RPMI7951 (cell line): ENCODE data around the gene MRPS26. TPM values are rescaled to one million over a fixed set of nuclear protein-coding genes. Genes with fewer than 3 reads are reported as not detected.
"Not testable (repeated sequence)": the region's sequence is repeated elsewhere in the genome, so short reads cannot be mapped to it uniquely, and the experiment has no call there.

Source experiments
- DNase-seq: peaks from one replicate; pipeline ENCODE4 v3.0.0-alpha.2; 2012; ENCODE audit warnings: low read depth
- total RNA-seq: library from RNA; depleted of rRNA; stranded (reverse); fragments of >200 nt; shearing (Covaris generic); gene quantifications from 2 replicates; pipeline ENCODE4 v1.2.3, GENCODE V29; 2014

MRPS26 gene
- total RNA-seq, 1 experiment from 2014 or later: 84.9 TPM

DNA sequence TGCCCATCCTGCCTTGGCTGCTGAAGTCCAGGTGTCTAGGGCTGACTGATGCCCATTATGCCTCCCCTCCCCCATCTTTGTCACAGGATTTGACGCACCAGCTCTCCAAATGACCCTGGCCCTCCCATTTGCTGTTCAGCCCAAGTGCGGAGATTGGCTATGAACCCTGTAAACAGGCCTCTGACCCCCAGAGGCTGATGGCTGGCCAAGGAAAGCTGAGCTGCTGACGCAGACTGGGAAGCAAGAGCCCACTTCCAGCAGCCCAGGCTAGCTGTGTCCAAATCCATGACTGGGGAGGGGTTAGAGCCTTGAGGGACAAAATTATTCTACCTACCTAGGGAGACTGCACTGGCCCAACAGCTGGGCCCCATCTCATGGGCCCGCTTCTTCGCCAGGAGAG, 3.2 kb upstream of the MRPS26 start:
- DNase-seq: no peak

DNA sequence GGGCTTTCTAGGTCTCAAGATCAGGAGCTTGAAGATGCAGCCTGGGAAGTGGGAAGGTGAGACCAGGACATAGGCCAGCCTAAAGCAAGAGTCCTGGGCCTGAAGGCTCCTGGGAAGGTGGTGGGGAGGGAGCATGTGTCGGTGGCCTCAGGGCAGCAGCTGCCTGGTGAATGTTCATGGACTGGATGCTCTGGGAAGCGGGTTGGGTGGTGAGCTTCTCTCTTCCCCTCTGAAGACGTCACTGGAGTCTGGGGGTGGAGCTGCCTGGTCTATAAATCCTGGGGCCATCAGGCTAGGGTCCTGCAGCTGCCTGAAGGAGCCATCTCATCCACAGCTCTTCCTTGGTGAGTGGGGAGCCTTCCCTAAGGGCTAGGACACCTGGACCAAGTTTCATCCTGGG, 2.5 kb upstream of the MRPS26 start, which contains the start of gene GNRH2:
TSS of gene GNRH2 (plus strand) at position 301 of the 400 bp plus-strand sequence. CDS start 793 bp downstream, outside the sequence.
- DNase-seq: no peak

DNA sequence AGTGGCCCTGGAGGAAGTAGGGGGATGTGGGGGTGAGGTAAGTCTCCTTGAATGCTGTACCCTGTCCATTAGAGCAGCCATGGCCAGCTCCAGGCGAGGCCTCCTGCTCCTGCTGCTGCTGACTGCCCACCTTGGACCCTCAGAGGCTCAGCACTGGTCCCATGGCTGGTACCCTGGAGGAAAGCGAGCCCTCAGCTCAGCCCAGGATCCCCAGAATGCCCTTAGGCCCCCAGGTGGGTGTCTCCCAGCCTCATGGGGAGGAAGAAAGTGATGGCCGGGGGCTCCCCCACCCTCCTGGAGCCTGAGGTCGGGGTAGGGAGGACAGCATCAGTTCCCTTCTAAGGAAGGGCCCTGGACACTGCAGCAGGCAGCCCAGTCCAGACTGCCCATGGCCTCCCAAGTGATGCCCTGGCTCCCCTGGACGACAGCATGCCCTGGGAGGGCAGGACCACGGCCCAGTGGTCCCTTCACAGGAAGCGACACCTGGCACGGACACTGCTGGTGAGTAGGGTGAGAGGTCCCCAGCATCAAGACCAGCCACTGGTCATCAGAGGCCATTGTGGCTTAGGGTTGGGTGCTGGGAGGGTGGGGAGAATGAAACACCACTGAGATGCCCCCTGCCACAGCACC, 1.4 kb upstream of the MRPS26 start:
- DNase-seq: no peak

DNA sequence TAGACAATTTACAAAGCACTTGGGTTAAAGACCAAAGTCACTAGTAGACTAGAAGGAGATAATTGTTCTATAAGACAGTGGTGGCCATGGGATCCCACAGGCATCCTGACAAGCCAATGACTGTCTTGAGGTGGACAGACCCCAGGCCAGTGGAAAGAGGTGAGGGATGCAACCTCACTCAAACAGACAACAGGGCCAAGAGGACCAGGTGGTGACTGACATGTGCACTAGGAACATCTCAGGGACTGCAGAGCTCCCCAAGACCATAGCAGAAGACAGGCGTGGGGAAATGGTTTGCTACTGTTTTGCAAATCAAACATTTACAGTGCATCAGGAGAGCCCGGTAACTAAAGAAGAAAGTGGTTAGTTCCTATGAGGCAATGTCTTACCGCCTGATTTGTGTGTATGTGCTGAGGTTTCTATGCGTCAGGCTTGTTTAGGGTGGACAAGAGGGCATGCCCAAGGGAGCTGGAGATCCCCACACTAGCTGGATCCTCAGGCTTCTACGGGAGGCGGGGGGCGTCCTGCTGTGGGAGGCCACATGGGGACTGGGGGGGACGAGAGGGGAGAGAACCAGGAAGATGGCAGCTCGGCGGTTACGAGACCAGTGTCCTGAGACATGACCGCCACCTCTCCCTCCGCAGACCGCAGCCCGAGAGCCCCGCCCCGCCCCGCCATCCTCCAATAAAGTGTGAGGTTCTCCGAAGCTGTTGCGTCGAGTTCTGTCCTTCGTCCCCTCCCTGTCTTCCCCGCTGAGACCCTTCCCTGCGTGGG, 623 bp upstream of the MRPS26 start:
- peak; percentile 84 for DNase-seq

DNA sequence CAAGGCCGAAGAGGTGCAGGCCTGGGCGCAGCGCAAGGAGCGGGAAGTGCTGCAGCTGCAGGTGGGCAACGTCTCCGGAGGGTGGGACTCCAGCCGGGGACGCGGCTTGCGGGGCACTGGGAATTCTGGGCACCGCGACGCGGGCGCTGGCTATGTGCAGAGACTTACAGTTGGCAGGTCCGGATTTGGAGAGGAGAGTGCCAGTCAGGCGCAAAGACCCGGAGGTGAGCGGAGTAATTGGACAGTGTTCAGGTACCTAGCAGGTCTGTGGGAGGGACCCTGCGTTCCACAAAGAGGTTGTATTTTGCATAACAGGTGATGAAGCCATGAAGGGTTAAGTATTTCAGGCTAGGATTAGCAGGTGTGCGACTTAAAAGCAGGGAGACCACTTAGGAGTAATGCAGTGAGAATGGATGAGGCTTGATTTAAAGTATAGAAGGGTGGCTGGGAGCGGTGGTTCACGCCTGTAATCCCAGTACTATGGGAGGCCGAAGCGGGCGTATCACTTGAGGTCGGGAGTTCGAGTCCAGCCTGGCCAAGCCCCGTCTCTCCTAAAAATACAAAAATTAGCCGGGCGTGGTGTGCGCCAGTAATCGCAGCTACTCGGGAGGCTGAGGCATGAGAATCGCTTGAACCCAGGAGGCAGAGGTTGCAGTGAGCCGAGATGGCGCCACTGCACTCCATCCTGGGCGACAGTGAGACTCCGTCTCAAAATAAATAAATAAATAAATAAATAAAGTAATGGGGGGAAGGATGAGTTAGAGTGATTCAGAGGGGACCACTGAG, 1.0 kb downstream of the MRPS26 start:
- DNase-seq: no peak

DNA sequence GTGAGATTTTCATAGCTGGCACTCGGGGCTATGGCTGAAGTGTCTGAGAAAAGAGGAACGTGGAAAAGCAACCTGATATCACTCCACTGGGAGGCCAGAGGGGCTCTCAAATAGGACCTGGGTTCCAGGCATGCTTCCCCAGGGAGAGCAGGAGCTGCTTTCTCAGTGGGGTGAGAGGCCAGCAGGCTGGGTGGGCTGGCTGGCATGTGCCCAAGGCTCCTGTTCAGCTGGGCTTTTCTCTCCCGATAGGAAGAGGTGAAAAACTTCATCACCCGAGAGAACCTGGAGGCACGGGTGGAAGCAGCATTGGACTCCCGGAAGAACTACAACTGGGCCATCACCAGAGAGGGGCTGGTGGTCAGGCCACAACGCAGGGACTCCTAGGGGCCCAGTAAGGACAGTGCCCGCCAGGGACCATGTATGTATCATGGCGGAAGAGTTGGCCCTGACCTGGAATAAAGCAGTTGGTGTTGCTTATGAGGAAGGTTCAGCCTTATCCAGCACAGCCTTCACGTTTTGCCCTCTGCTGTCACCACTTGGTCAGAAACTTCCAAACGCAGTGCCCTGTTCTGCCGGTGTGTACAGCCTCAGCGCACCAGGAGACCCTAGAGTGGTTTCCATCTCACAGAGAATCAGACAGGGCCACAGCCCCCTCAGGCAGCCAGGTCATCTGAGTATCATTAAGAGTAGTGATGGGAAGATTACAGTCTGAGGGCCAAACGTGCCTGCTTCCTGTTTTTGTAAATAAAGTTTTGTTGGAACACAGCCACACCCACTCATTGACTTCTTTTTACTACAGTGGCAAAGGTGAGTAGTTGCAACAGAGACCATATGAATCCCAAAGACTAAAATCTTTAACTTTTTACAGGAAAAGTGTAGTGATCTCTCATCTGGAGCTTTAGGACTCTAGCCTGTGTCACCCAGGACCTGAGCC, 1.9 kb downstream of the MRPS26 start:
- no peak for DNase-seq

DNA sequence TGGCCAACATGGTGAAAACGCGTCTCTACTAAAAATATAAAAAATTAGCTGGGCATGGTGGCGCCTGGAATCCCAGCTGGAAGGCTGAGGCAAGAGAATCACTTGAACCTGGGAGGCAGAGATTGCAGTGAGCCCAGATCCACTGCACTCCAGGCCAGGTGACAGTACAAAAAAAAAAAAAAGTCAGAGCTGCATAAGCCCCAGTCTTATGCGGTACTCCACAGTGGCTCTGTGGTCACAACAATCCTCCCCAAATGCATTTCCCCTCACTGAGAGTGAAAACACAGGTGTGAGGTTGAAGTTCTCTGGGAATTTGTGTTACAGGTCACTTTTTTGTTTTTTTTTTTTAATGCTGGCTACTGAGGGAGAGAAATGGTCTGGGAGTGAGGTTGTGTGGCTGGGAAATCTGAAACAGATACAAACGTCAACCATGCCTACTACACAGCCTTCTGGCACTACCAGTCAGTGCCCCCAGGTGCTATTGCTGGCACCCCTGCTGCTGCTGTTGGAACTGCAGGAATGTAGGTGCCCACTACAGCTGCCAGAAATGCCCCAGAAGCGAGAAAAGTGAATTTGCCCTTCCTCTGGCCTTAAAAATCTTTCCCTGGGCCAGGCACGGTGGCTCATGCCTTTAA, 5.7 kb downstream of the MRPS26 start:
- no peak for DNase-seq

DNA sequence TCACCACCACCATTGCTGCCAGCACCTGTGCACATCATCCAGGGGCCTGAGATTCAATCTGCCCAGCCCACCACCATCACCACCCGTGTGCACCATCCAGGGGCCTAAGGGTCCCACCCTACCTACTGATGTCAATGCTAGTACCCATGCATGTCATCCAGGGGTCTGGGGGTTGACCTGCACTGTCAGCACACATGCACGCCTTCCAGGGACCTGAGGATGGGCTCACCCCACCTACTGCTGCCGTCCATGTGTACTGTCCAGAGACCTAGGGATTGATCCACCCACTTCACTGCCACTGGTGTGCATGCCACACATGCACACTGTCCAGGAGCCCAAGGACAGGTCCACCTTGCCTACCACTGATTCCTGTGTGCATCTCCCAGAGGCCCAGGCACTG, 13.6 kb downstream of the MRPS26 start:
- no peak for DNase-seq

DNA sequence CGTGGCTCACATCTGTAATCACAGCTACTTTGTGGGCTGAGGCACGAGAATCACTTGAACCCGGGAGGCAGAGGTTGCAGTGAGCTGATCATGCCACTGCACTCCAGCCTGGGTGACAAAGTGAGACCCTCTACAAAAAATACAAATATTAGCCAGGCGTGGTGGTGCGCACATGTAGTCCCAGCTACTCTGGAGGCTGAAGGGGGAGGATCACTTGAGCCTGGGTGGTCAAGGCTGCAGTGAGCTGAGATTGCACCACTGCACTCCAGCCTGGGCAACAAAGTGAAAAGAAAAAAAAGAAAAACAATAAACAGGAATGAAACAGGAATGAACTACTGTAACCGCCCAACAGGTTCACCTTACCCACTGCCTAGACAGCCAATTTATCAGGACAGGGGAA, 18.3 kb downstream of the MRPS26 start:
- not testable (repeated sequence) for DNase-seq

DNA sequence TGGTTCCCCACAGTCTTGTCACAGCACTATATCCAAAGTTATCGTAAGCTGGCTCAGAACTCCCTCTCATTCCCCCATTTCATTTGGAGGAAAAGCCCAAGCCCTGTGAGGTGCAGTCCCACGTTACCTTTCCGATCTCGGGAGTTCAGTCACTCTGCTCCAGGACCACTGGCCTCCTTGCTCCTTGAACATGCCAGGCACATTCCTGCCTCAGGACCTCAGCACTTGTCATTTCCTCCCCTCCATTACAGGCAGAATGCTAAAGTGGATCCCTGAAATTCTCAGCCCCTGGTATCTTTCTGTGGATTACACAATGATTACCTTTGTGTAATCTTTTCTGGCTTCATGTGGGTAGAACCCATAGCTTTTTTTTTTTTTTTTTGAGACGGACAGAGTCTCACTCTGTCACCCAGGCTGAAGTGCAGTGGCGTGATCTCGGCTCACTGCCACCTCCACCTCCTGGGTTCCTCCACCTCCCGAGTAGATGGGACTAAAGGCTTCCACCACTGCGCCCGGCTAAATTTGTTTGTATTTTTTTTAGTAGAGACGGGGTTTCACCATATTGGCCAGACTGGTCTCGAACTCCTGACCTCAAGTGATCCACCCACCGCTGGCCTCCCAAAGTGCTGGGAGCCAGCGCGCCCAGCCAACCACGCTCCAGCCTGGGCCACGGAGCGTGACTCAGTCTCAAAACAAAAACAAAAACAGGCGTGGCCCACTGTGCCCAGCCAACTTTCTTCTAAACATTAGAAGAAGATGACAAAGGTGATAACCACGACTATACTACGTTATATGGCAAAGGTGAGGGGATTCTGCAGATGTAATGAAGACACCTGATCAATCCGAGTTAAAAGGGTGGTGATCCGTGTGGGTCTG, 21.5 kb downstream of the MRPS26 start:
- DNase-seq: no peak

DNA sequence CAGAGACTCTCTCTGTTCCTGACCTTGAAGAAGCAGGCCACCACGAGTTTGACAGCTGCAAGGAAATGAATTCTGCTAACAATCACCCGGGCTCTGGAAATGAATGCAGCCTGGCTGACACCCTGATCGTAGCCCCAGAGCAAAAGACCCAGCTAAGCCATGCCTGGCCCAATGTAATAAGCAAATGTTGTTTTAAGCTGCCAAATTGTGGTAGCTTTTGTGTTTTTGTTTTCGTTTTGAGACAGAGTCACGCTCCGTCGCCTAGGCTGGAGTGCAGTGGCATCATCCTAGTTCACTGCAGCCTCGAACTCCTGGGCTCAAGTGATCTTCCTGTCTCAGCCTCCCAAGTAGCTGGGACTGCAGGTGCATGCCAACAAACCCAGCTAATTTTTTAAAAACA, 22.2 kb downstream of the MRPS26 start:
- DNase-seq: no peak

DNA sequence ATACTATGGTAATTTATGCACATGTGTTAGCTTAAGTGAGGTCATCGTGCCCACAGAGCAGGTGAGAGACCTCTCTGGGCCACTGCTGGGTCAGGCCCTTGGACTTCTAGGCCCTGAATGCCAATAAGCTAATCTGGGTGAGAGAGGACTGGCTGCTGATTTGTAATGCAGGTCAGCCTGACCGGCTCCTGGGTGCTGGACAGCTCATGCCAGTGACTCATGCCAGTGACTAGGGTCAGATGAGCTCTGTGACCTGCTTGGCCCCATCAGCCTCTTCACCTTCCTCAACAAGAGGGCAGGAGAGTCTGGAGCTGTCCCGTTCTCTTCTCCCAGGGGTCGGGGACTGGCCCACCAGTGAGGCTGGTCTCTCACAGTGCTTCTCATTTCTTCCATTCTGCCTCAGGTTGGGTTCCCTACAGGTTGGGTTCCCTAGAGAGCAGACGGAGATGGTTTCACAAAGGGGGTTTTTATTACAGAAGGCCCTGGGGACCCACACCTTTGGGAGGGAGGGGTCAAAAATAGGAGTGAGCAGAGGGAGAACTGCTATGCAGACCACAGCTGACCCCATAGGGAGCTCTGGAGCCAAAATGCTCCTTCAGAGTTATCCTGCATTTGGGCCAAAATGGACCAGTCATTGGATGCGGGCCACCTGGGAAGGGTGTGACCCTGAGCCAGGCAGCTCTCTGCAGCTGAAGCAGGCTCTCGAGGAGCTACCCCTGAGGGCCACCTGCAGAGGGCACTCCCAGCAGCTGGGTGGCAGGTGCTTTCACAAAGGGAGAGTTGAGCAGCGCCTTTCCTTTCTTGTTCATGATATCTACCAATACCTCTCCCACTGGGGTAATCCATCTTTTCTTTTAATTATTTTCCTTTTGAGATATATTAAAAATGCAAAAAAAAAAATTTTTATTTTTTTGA, 23.4 kb downstream of the MRPS26 start:
- DNase-seq: peak; percentile 35

DNA sequence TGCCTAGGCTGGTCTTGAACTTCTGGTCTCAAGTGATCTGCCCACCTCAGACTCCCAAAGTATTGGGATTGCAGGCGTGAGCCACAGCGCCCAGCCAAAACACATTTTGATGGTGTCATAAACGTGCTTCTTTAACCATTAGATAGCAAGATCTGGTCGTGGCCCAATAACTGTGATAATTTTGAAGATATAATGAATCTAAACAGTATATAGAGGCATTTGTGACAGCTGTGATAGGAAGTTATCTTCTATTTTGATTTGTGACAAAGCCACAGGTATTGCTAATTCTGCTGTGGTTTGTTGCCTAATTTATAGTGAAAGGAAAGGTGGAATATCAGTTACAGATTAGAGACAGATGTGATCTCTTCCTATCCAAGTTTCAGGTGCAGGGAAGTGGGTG, 24.9 kb downstream of the MRPS26 start:
- DNase-seq: no peak

DNA sequence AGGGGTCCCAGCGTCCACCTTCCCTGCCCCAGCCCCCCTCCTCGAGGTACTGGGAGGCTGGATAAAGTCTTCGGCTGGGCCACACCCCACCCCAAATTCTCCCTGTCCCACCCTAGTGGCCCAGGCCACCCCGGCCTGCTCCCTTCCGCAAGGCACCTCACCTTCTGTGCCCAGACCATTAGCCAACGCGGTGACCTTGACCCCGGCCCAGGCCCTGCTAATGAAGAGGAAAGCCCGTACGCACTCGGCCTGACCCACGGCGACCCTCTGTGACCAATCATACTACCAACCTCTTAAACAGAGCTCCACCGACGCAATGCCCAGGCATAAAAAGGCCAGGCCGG, 25.4 kb downstream of the MRPS26 start:
- DNase-seq: no peak

DNA sequence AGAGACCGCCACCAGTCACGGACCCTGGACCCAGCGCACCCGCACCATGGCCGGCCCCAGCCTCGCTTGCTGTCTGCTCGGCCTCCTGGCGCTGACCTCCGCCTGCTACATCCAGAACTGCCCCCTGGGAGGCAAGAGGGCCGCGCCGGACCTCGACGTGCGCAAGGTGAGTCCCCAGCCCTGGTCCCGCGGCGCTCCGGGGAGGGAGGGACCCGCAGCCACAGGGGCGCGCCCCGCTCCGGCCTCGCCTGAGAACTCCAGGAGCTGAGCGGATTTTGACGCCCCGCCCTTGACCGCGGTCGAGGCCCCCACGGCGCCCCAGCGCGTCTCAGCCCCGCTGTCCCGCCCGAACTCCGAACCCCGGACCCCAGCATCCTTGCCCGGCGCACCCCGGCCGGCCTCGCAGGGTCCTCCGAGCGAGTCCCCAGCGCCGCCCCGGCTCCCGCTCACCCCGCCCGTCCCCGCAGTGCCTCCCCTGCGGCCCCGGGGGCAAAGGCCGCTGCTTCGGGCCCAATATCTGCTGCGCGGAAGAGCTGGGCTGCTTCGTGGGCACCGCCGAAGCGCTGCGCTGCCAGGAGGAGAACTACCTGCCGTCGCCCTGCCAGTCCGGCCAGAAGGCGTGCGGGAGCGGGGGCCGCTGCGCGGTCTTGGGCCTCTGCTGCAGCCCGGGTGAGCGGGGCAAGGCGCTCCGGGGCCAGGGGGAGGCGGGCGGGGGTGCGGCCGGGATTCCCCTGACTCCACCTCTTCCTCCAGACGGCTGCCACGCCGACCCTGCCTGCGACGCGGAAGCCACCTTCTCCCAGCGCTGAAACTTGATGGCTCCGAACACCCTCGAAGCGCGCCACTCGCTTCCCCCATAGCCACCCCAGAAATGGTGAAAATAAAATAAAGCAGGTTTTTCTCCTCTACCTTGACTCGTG, 26.0 kb downstream of the MRPS26 start, which contains the start of gene OXT:
TSS of gene OXT (plus strand) at position 11 of the 920 bp plus-strand sequence. CDS start at position 47, 36 bp downstream.
- DNase-seq: no peak

DNA sequence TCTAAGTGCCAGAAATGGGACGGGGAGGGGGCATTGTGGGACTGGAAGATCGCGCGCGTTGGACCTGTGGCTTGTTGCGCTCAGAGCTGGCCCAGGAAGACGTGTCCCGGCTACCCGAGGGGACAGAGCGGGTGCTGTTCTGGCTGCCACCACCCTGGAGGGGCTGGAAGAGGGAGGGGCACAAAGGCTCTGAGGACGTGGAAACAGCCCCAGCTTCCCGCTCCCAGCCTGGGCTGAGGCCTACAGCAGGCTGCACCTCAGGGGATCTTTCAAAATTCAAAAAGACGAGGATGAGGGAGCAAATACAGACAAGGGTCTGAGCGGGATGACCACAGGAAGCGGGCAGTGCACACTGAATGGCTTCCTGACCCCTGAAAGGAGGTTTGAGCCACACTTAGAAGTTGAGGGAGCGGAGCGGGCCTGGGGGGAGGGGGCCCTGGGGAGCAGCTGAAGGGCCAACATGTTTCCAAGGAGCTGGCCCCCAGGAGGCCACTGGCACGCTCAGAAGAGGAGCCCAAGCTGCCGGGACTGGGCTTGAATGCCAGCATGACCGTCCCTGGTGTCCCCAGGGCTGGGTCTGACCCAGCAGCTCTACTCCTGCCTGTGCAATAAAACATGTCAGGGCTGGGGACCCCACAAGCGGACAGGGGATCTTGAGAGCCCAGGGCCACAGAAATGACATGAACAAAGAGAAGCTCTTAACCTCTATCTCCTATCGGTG, 26.8 kb downstream of the MRPS26 start:
- no peak for DNase-seq

DNA sequence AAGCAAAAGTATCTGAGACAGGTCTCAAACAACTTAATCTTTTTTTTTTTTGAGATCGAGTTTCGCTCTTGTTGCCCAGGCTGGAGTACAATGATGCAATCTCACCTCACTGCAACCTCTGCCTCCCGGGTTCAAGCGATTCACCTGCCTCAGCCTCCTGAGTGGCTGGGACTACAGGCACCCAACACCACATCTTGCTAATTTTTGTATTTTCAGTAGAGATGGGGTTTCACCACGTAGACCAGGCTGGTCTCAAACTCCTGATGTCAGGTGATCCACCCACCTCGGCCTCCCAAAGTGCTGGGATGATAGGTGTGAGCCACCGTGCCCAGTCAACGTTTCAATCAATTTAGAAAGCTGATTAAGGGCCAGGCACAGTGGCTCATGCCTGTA, 27.4 kb downstream of the MRPS26 start:
- DNase-seq: not testable (repeated sequence)
